ENCODE data around the gene CTDSPL.
"Not testable (repeated sequence)": the region's sequence is repeated elsewhere in the genome, so short reads cannot be mapped to it uniquely, and the experiment has no call there.

Gene CTDSPL

GRCh38 chr3:37988376-37988775 is 126.7 kb downstream of the CTDSPL start:
- DNase-seq (ENCODE audit: low read depth in 2 of 2), result not testable (repeated sequence)

GRCh38 chr3:37988931-37989525 is 127.3 kb downstream of the CTDSPL start:
- no peak for DNase-seq (ENCODE audit: low read depth in 2 of 2)

- no peak for DNase-seq (ENCODE audit: low read depth in 2 of 2)
Observed at GRCh38 chr3:37989821-37990480, 128.3 kb downstream of the CTDSPL start.

- DNase-seq (ENCODE audit: low read depth in 2 of 2), result no peak
Observed at GRCh38 chr3:37990527-37990926, 128.8 kb downstream of the CTDSPL start, which contains the start of gene VILL. Gene VILL, plus strand, starts transcription at chr3:37990786. Its CDS starts 2,887 bp downstream, at chr3:37993673.

- DNase-seq (ENCODE audit: low read depth in 2 of 2), result no peak
Observed at GRCh38 chr3:37991109-37991508, 129.4 kb downstream of the CTDSPL start.

GRCh38 chr3:37991823-37992222 is 130.1 kb downstream of the CTDSPL start:
- DNase-seq (ENCODE audit: low read depth in 2 of 2), result no peak

GRCh38 chr3:37992271-37993066 is 130.8 kb downstream of the CTDSPL start:
- no peak for DNase-seq (ENCODE audit: low read depth in 2 of 2)

GRCh38 chr3:37993067-37993455 is 131.4 kb downstream of the CTDSPL start:
- DNase-seq (ENCODE audit: low read depth in 2 of 2), result no peak

GRCh38 chr3:37993460-37993819 is 131.8 kb downstream of the CTDSPL start:
- no peak for DNase-seq (ENCODE audit: low read depth in 2 of 2)

GRCh38 chr3:37993820-37994638 is 132.3 kb downstream of the CTDSPL start:
- DNase-seq (ENCODE audit: low read depth in 2 of 2), result peak; percentile 29 to 30

- DNase-seq (ENCODE audit: low read depth in 2 of 2), result no peak
Observed at GRCh38 chr3:37994639-37994972, 132.9 kb downstream of the CTDSPL start.

- DNase-seq (ENCODE audit: low read depth in 2 of 2), result no peak
Observed at GRCh38 chr3:37995652-37996641, 134.3 kb downstream of the CTDSPL start.

- DNase-seq (ENCODE audit: low read depth in 2 of 2), result peak; percentile 68 to 69
Observed at GRCh38 chr3:37996785-37997301, 135.2 kb downstream of the CTDSPL start.

- no peak for DNase-seq (ENCODE audit: low read depth in 2 of 2)
Observed at GRCh38 chr3:37997342-37997741, 135.7 kb downstream of the CTDSPL start.

- no peak for DNase-seq (ENCODE audit: low read depth in 2 of 2)
Observed at GRCh38 chr3:37997791-37998370, 136.2 kb downstream of the CTDSPL start.

- DNase-seq (ENCODE audit: low read depth in 2 of 2), result no peak
Observed at GRCh38 chr3:37999836-38000235, 138.2 kb downstream of the CTDSPL start.

GRCh38 chr3:38000242-38000916 is 138.7 kb downstream of the CTDSPL start:
- no peak for DNase-seq (ENCODE audit: low read depth in 2 of 2)

- no peak for DNase-seq (ENCODE audit: low read depth in 2 of 2)
Observed at GRCh38 chr3:38000965-38001455, 139.3 kb downstream of the CTDSPL start.

GRCh38 chr3:38001456-38002081 is 139.9 kb downstream of the CTDSPL start:
- no peak for DNase-seq (ENCODE audit: low read depth in 2 of 2)

Data from stimulated activated CD8-positive, alpha-beta memory T cell treated with anti-CD3 and anti-CD28 coated beads, Interleukin-2, amount 100 ng/mL, for 1 hour (primary cell).